G401 (cell line): ENCODE results near the gene CAMK2B. TPM values are rescaled to one million over a fixed set of nuclear protein-coding genes. Genes with fewer than 3 reads are reported as not detected.

ENCODE experiments used
- DNase-seq: peaks from one replicate; pipeline ENCODE4 v3.0.0-alpha.2; 2015; ENCODE audit warnings: low spot score
- in situ Hi-C: cut with HindIII; loops from 2 replicates; pipeline ENCODE4 v1.10.0; 2016; ENCODE audit warnings: low sequenced_read_pairs, mixed read lengths
- total RNA-seq: library from RNA; depleted of rRNA; stranded (reverse); fragments of >200 nt; shearing (Covaris generic); gene quantifications from 2 replicates; pipeline ENCODE4 v1.2.3, GENCODE V29; 2014

CAMK2B gene
- total RNA-seq, 1 experiment from 2014 or later = 2.2 TPM

- in situ Hi-C loops = no loop called here
Measured at GRCh38 chr7:44313016-44313415, 12.4 kb downstream of the CAMK2B start.

GRCh38 chr7:44311561-44312495, 13.6 kb downstream of the CAMK2B start:
- in situ Hi-C loops = no loop called here
- no peak for DNase-seq

More at GRCh38 chr7:44313016-44313415, 12.4 kb downstream of the CAMK2B start:
- DNase-seq = no peak

GRCh38 chr7:44310221-44310848, 15.1 kb downstream of the CAMK2B start:
- DNase-seq = no peak
- in situ Hi-C loops = no loop called here

- in situ Hi-C loops = no loop called here
- peak; percentile 56 for DNase-seq
Measured at GRCh38 chr7:44309271-44310091, 15.9 kb downstream of the CAMK2B start.

- DNase-seq = no peak
- in situ Hi-C loops = no loop called here
Measured at GRCh38 chr7:44308596-44309270, 16.7 kb downstream of the CAMK2B start.

- DNase-seq = no peak
- in situ Hi-C loops = no loop called here
Measured at GRCh38 chr7:44307905-44308595, 17.3 kb downstream of the CAMK2B start.

- in situ Hi-C loops = no loop called here
- DNase-seq = peak; percentile 92
Measured at GRCh38 chr7:44307301-44307900, 18.0 kb downstream of the CAMK2B start.

GRCh38 chr7:44306606-44307005, 18.8 kb downstream of the CAMK2B start:
- no peak for DNase-seq
- in situ Hi-C loops = no loop called here

- in situ Hi-C loops = no loop called here
Measured at GRCh38 chr7:44305564-44306507, 19.6 kb downstream of the CAMK2B start.

GRCh38 chr7:44294325-44295069, 30.9 kb downstream of the CAMK2B start:
- no peak for DNase-seq
- in situ Hi-C loops = no loop called here

More at GRCh38 chr7:44305564-44306507, 19.6 kb downstream of the CAMK2B start:
- no peak for DNase-seq

- peak; percentile 77 for DNase-seq
- in situ Hi-C loops = no loop called here
Measured at GRCh38 chr7:44293561-44294324, 31.7 kb downstream of the CAMK2B start.

GRCh38 chr7:44292876-44293560, 32.4 kb downstream of the CAMK2B start:
- in situ Hi-C loops = no loop called here
- no peak for DNase-seq

- in situ Hi-C loops = no loop called here
Measured at GRCh38 chr7:44292420-44292817, 33.0 kb downstream of the CAMK2B start.

GRCh38 chr7:44291733-44292419, 33.5 kb downstream of the CAMK2B start:
- in situ Hi-C loops = no loop called here
- peak; percentile 43 for DNase-seq

More at GRCh38 chr7:44292420-44292817, 33.0 kb downstream of the CAMK2B start:
- DNase-seq = no peak
